T-helper 2 cell treated with Interferon-gamma antibody and Interleukin-4, amounts not matched to agents 5 μg/mL and 100 μg/mL, for 36 hours (primary cell): ENCODE data around the gene ZNF469.

Source experiments
- DNase-seq: peaks from one replicate; pipeline ENCODE4 v3.0.0; 2021; ENCODE audit warnings: low spot score
- H3K27ac Mint-ChIP-seq: one replicate; pipeline ENCODE4 v1.8.0; 2021; ENCODE audit warnings: mild to moderate bottlenecking, mixed read lengths
- H3K27me3 Mint-ChIP-seq: one replicate; pipeline ENCODE4 v1.8.0; 2021; ENCODE audit warnings: low read depth, mixed read lengths
- H3K36me3 Mint-ChIP-seq: one replicate; pipeline ENCODE4 v1.8.0; 2021; ENCODE audit warnings: low read depth, mixed read lengths
- H3K4me1 Mint-ChIP-seq: one replicate; pipeline ENCODE4 v1.8.0; 2021; ENCODE audit warnings: low read depth, mixed read lengths
- H3K4me3 Mint-ChIP-seq: one replicate; pipeline ENCODE4 v1.8.0; 2022; ENCODE audit warnings: mild to moderate bottlenecking, moderate library complexity, mixed read lengths
- H3K9me3 Mint-ChIP-seq: one replicate; pipeline ENCODE4 v1.8.0; 2021; ENCODE audit warnings: mixed read lengths

ZNF469 gene

DNA sequence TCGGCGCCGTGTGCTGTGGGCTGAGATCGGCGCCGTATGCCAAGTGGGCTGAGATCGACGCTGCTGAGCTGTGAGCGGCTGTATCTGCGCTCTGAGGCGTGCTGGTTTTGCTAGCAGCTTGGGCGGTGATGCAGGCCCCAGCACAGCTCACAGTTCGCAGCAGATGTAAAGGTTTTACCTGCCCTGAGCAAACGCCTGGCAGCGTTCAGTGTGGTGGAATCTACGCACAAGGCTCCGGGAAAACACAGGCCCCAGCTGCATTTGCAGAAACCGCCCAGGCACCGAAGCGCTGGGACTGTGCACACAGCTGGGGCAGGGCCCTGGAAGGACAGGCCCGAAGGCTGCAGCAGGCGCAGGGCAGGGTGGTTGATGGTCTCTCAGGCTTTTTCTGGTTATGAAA, 8.0 kb upstream of the ZNF469 start:
- Mint-ChIP-seq H3K4me3 (no peak overlapping the region), H3K4me1 (no peaks in the 10 kb centered on the region), H3K27me3 (no peaks in the 10 kb centered on the region), H3K36me3 (no peaks in the 10 kb centered on the region), H3K27ac (no peak overlapping the region), H3K9me3 (no peaks in the 10 kb centered on the region)
- no peak for DNase-seq

DNA sequence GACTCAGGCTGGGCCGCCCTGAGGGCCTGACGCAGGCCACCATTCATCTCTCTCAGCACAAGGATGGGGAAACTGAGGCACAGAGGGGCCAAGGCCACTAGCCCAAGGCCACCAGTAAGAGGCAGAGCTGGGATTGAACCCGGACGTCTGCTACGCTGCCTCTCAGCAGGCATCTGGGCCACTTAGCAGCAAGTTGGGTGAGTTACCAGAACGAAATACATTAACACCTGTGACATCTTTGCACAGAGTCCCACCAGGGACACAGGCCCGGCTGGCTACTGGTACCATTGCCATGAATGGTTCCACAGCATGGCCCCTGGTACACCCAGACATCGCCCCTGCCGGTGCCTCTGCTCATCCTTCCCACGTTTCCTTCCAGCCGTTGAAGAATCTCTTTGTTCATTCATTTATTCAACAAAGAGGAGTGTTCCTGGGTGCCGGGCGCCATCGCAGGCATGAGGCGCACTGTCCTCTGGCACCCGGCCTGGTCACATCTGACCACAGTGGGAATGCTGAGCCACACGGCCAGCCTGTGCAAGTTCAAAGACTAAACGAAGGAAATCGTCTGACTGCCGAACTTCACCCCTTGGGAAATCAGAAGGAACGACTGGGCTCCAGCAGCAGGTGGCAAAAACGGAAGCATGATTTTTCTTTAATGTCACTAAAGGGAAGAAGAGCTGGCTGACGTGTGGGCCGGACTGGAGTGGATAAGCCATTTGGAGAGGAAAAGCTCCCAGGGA, 7.4 kb upstream of the ZNF469 start:
- Mint-ChIP-seq H3K9me3 (no peaks in the 10 kb centered on the region), H3K4me1 (no peaks in the 10 kb centered on the region), H3K4me3 (no peak overlapping the region), H3K36me3 (no peaks in the 10 kb centered on the region), H3K27me3 (no peaks in the 10 kb centered on the region), H3K27ac (no peak overlapping the region)
- DNase-seq, result no peak

DNA sequence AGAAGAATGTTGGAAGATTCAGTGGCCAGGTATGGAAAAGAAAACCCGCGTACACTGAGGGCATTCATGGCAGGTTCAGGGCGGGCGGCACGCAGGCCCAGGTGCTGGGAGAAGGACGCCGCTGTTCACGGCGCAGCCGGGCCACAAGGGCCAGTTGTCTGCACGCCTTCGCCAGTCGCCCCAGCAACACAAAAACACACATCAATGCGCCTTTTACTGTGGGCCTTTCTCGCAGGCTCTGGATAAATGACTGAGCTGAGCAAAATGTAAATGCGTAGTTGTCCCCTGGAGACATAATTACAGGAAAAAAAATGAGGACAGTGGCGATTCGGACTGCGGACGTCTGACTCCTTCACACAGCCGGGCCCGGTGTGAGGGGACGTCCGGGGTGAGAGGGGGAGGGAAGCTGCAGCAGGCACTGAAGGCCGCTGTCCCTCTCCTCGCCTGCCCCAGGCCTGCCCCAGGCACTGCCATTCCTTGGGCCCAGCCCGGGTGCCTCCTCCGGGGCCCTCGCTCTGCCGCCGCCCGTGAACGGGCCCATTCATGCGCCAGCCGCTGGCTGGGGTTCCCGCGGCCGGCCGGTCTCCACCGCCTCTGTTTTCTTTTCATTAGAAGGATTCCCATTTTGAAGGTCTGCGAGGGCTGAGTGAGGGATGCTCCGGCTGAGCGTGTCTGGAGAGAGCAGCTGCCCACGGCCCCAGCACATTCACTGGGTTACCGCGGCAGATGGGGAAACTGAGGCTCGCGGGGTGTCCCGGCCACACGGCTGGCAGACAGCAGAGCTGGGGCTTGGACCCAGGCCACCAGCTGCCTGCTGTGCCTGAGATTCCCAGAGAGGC, 6.5 kb upstream of the ZNF469 start:
- no peaks in the 10 kb centered on the region for H3K27me3 Mint-ChIP-seq
- no peaks in the 10 kb centered on the region for H3K9me3 Mint-ChIP-seq

DNA sequence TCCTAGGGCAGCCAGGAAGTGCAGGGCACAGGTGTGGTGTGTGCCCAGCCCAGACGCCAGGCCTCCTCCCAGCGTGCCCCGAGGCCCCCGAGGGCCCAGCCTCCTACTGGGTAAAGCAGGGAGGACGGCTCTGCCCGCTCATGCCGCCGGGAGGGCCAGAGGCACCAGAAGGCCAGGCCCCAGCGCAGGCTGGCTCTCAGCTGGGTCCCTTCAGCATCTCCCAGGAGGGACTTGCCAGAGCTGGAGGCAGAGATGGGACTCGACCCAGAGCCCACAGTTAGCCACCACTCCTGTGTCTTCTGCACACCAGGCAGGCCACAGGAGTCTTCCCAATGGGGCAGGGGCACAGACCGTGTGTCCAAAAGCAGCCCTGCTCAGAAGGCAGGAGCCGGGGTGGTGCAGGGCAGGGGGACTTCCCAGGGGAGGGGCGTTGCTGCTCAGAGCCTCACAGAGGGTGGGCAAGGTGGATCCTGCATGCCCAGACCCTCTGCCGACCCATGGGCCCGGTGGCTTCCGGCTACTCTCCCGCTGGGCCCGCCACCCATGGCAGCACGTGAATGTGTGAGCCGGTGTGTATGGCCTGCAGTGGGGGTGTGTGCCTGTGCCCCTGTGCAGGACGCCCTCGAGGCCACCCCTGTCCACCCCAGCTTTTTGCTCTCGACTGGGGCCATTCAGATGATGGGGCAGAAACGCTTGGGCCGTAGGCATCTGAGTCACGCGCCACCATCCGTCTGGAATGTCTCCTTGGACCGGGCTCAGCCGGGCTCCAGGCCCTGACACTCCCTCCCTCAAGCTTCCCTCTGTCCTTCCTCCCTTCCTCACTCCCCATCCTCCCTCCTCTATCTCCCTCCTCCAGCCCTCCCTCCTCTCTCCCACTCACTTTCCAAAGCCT, 5.7 kb upstream of the ZNF469 start:
- Mint-ChIP-seq H3K4me3 (no peak overlapping the region), H3K9me3 (no peaks in the 10 kb centered on the region), H3K27me3 (peaks cover 1% of the 10 kb centered on the region), H3K36me3 (no peaks in the 10 kb centered on the region), H3K27ac (no peak overlapping the region), H3K4me1 (no peaks in the 10 kb centered on the region)
- DNase-seq, result no peak

More for the DNA sequence above, 6.5 kb upstream of the ZNF469 start:
- Mint-ChIP-seq H3K4me1 (no peaks in the 10 kb centered on the region), H3K36me3 (no peaks in the 10 kb centered on the region), H3K4me3 (no peak overlapping the region), H3K27ac (no peak overlapping the region)
- DNase-seq, result no peak

DNA sequence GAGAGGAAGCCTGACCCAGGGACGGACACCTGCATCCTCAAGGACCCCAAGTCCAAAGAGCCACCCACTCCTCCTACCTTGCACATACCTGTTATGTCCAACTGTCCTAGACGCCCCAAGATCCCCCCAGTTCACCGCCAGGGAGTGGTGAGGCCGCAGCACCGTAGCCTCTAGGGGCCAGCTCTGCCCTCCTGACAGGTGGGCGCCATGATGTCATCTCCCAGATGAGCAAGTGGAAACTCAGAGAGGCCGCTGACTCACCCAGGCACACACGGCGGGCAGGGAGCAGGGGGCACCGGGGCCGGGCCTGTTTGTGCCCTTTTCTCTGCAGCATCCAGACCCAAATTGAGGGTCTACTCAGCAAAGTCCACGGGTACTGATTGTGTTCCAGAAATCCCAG, 4.8 kb upstream of the ZNF469 start:
- DNase-seq, result no peak
- no peak overlapping the region for H3K27ac Mint-ChIP-seq
- no peak overlapping the region for H3K4me3 Mint-ChIP-seq
- no peaks in the 10 kb centered on the region for H3K4me1 Mint-ChIP-seq
- peaks cover 7% of the 10 kb centered on the region for H3K27me3 Mint-ChIP-seq
- H3K36me3 Mint-ChIP-seq, result no peaks in the 10 kb centered on the region
- H3K9me3 Mint-ChIP-seq, result no peaks in the 10 kb centered on the region

DNA sequence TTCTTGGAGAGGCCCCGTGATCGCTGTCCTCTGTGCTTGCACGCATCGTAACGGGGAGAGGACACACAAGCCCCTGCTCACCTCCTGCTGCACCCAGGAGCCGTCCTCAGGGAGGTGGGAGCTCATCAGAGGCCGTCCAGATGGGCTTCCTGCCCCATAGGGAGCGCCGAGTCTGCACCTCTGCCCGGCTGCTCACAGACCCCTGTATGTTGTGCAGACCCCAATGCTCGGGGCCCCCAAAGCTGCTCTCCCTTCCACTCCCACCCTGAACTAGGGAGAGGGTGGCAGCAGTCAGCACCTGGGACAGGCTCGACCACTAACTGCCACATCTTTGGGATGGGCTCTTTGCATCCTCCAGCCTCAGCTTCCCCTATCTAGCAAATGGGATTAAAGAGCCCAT, 4.4 kb upstream of the ZNF469 start:
- Mint-ChIP-seq H3K9me3 (no peaks in the 10 kb centered on the region), H3K27ac (no peak overlapping the region), H3K36me3 (no peaks in the 10 kb centered on the region), H3K27me3 (peaks cover 7% of the 10 kb centered on the region), H3K4me3 (no peak overlapping the region), H3K4me1 (no peaks in the 10 kb centered on the region)
- no peak for DNase-seq

DNA sequence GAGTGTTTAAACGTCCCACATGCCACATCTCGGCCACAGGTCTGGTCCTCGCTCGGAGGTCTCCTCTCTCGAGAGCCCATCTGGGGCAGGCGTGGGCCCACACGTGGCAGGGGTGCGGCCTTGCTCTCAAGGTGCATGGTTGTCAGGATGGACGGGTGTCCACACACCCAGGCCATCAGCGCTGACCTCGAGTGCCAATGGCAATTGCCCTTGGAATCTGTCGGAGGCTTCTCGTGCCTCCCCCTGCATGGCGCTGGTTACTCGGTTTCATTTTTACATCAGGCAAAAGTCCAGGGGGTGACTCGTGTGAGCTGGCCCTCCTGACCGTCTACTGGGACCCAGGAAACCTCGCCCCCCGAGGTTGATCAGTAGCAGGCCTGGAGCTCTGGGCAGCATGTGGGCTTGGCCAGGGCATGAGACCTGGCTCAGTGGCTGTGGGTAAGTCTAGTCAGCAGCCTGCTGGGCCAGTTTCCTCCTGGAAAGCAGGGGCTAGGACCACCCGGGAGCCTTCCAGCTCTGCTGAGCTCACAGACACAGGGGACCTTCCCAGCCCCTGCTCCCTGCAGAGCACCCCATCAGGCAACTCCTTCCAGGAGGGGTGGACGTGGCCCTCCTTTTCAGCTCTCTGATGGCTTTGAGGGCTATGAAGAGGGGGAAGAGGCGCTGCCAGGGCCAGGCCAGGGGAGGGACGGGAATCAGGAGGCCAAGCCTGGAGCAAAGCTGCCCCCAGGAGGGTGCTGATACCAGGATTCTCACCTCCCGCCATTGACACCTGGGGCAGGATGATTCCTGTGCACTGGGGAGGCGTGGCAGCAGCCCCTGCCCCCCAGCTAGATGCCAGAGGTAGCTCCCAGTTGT, 3.7 kb upstream of the ZNF469 start:
- Mint-ChIP-seq H3K27me3 (peaks cover 9% of the 10 kb centered on the region), H3K36me3 (no peaks in the 10 kb centered on the region), H3K9me3 (no peaks in the 10 kb centered on the region), H3K27ac (no peak overlapping the region), H3K4me3 (no peak overlapping the region), H3K4me1 (no peaks in the 10 kb centered on the region)
- no peak for DNase-seq

DNA sequence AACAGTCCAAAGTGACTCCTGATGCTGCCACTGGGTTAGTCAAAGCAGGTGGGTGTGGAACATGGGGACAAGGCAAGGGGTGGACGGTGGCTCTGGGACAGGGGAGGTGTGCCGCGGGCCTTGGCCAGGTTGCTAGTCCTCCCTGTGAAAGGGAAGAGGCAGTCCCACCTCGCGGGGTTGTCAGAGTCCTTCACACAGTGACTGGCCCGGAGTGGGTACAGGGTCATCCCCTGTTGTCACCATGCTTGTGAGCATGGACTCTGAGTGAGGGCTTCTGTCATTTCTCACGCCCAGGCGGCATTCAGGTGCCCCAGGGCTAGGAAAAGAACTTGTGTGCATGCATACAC, 3.1 kb upstream of the ZNF469 start:
- Mint-ChIP-seq H3K4me3 (no peak overlapping the region), H3K4me1 (no peaks in the 10 kb centered on the region), H3K36me3 (no peaks in the 10 kb centered on the region), H3K27ac (no peak overlapping the region), H3K9me3 (no peaks in the 10 kb centered on the region), H3K27me3 (peaks cover 15% of the 10 kb centered on the region)
- no peak for DNase-seq

DNA sequence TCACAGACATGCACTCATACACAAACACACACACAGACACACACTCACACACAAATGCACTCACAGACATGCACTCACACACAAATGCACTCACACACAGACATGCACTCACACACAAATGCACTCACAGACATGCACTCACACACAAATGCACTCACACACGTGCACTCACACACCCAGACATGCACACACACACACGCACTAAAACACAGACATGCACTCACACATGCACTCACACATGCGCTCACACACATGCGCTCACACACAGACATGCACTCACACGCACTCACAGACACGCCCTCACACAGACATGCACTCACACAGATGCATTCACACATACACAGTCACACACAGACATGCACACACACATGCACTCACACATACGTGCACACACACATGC, 2.7 kb upstream of the ZNF469 start:
- no peaks in the 10 kb centered on the region for H3K4me1 Mint-ChIP-seq
- H3K4me3 Mint-ChIP-seq, result no peak overlapping the region

DNA sequence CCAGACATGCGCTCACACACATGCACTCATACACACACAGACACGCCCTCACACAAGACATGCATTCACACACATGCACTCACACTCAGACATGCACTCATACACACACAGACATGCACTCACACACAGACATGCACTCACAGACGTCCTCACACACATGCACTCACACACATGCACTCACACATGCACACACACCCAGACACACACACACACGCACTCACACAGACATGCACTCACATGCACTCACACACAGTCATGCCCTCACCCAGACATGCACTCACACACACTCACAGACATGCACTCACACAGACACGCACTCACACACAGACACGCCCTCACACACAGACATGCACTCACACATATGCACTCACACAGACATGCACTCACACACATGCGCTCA, 2.1 kb upstream of the ZNF469 start:
- H3K36me3 Mint-ChIP-seq, result no peaks in the 10 kb centered on the region
- DNase-seq, result no peak
- peaks cover 25% of the 10 kb centered on the region for H3K27me3 Mint-ChIP-seq
- no peak overlapping the region for H3K4me3 Mint-ChIP-seq
- H3K9me3 Mint-ChIP-seq, result no peaks in the 10 kb centered on the region
- H3K27ac Mint-ChIP-seq, result no peak overlapping the region
- no peaks in the 10 kb centered on the region for H3K4me1 Mint-ChIP-seq

More for the DNA sequence above, 2.7 kb upstream of the ZNF469 start:
- Mint-ChIP-seq H3K27me3 (peaks cover 20% of the 10 kb centered on the region), H3K27ac (no peak overlapping the region), H3K36me3 (no peaks in the 10 kb centered on the region), H3K9me3 (no peaks in the 10 kb centered on the region)
- DNase-seq, result no peak

DNA sequence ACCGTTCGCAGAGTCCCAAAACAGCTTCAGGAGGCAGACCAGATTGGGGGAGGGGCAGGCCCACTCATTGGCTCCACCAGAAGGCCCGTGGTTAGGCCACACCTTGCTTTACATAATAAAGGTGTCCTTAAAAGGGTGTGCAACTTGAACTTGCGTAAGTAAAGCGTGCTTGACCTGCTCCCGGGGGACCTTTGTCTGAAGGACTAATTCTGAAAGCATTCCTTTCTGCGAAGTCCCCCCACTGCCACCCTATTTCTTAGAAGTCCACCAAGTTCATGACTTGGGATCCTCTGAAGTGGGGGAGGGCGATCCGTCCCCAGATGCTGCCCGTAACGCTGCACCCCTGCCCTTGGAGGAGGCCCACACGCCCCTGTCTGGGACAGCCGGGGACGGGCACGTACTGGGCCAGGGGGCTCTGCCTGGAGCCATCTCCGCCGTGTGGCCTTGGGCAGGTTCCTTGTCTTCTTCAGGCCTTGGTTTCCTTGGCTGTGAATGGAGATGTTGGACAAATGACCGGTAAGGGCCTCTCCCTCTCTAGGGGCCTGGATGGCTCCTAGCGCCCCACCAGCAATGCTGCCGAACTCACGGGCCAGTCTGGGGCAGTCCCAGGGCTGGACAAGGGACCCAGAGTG, 823 bp upstream of the ZNF469 start:
- H3K9me3 Mint-ChIP-seq, result no peaks in the 10 kb centered on the region
- H3K36me3 Mint-ChIP-seq, result no peaks in the 10 kb centered on the region
- no peak overlapping the region for H3K27ac Mint-ChIP-seq
- no peak for DNase-seq
- no peak overlapping the region for H3K4me3 Mint-ChIP-seq
- peaks cover 29% of the 10 kb centered on the region for H3K27me3 Mint-ChIP-seq
- no peaks in the 10 kb centered on the region for H3K4me1 Mint-ChIP-seq

DNA sequence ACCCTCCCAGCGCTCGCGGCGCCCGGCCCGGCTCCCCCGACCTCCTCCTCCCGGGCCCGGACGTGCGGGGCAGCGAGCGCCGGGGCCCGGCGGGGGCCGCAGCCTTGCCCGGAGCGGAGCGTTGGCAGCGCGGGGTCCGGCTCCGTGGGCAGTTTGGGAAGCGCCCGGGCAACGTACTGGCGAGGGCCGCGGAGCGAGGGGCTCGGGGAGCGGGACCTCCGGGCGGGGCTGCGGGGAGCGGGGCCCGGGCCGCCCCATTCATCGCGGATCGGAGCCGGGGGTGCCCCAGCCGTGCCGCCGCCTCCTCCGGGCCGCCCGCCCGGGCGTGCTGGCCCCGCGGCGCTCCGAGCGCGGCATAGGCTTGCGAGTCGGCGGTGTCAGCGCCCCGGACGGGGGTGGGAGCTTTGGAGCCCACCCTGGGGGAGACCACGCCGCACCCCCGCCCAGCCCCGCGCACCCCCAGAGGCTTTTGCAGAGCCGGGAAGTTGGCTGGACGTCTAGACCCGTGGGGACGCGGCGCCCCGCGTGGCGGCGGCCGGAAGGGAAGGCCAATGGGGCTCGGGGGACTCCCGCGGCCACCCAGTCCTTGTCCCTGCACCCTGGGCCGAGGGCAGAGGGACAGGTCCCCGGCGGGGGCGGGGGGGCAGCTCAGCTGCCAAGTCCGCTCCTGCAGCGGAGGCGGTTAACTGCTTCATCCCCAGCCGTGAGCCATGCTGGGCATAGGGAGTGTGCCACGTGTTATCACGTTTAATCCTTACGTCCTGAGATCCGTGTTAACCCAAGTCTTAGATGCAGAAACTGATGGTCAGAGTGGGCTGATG, 852 bp downstream of the ZNF469 start:
- DNase-seq, result no peak
- H3K4me1 Mint-ChIP-seq, result no peaks in the 10 kb centered on the region
- H3K9me3 Mint-ChIP-seq, result no peaks in the 10 kb centered on the region
- no peak overlapping the region for H3K4me3 Mint-ChIP-seq
- H3K36me3 Mint-ChIP-seq, result no peaks in the 10 kb centered on the region
- H3K27ac Mint-ChIP-seq, result no peak overlapping the region
- peaks cover 29% of the 10 kb centered on the region for H3K27me3 Mint-ChIP-seq
